WTC11 (cell line): ENCODE data around the gene DNAL4. TPM values are rescaled to one million over a fixed set of nuclear protein-coding genes. Genes with fewer than 3 reads are reported as not detected.

ENCODE experiments used
- ATAC-seq: fragments of 200-7000 bp; cut with Tn5 transposase; 2 replicates; pipeline ENCODE4 v1.10.0; 2021; ENCODE audit warnings: mild to moderate bottlenecking, moderate library complexity
- CTCF ChIA-PET: fragments of 300-600 bp; sonication (Branson Sonifier 250); formaldehyde crosslinking; loops from one replicate; lab custom pipeline; 2021; ENCODE audit warnings: antibody characterized with exemption; lab: Charles Lee
- POLR2A ChIA-PET: fragments of 350-600 bp; sonication (Branson Sonifier 250); formaldehyde crosslinking; loops from one replicate; lab custom pipeline; 2021; ENCODE audit warnings: antibody characterized with exemption; lab: Charles Lee
- DNase-seq: peaks from one replicate; pipeline ENCODE4 v3.0.0; 2021; ENCODE audit warnings: low spot score
- H3K27ac Mint-ChIP-seq: 2 replicates; pipeline ENCODE4 v1.8.0; 2021; ENCODE audit warnings: mixed read lengths
- H3K27me3 Mint-ChIP-seq: 2 replicates; pipeline ENCODE4 v1.8.0; 2021; ENCODE audit warnings: low read depth, mild to moderate bottlenecking, moderate library complexity, mixed read lengths
- H3K36me3 Mint-ChIP-seq: 2 replicates; pipeline ENCODE4 v1.8.0; 2021; ENCODE audit warnings: mixed read lengths
- H3K4me1 Mint-ChIP-seq: 2 replicates; pipeline ENCODE4 v1.8.0; 2022; ENCODE audit warnings: mixed read lengths
- H3K4me3 Mint-ChIP-seq: 2 replicates; pipeline ENCODE4 v1.8.0; 2021; ENCODE audit warnings: mild to moderate bottlenecking, moderate library complexity, mixed read lengths
- H3K9me3 Mint-ChIP-seq: 2 replicates; pipeline ENCODE4 v1.8.0; 2021; ENCODE audit warnings: mixed read lengths
- AFF4 ChIP-seq: sonication (generic); formaldehyde crosslinking; IDR thresholded peaks from 2 replicates; pipeline ENCODE4 v1.8.1; 2023; ENCODE audit warnings: mild to moderate bottlenecking, missing genetic modification reagents, borderline replicate concordance
- FOXP1 ChIP-seq: sonication (generic); formaldehyde crosslinking; IDR thresholded peaks from 2 replicates; pipeline ENCODE4 v1.8.0; 2022; ENCODE audit warnings: missing genetic modification reagents, mild to moderate bottlenecking, moderate library complexity, borderline replicate concordance
- HMGA2 ChIP-seq: fragments of 250-450 bp; sonication (Bioruptor Pico); IDR thresholded peaks from 2 replicates; pipeline ENCODE4 v1.4.0; 2021; ENCODE audit warnings: mild to moderate bottlenecking, moderate library complexity
- HMGXB4 ChIP-seq: sonication (generic); formaldehyde crosslinking; IDR thresholded peaks from 2 replicates; pipeline ENCODE4 v1.8.1; 2023; ENCODE audit warnings: mild to moderate bottlenecking, moderate library complexity, missing genetic modification reagents
- IRF2 ChIP-seq: sonication (generic); formaldehyde crosslinking; IDR thresholded peaks from 2 replicates; pipeline ENCODE4 v1.8.0; 2022; ENCODE audit warnings: low read depth, missing genetic modification reagents, borderline replicate concordance
- JAZF1 ChIP-seq: fragments of 250-450 bp; sonication (Bioruptor Pico); IDR thresholded peaks from 2 replicates; pipeline ENCODE4 v1.9.0; 2021; ENCODE audit warnings: moderate library complexity, mild to moderate bottlenecking, inconsistent platforms
- JUN ChIP-seq: sonication (generic); formaldehyde crosslinking; IDR thresholded peaks from 2 replicates; pipeline ENCODE4 v1.8.0; 2023; ENCODE audit warnings: mild to moderate bottlenecking, missing genetic modification reagents
- PRRX2 ChIP-seq: fragments of 250-450 bp; sonication (Bioruptor Pico); IDR thresholded peaks from 2 replicates; pipeline ENCODE4 v1.8.0; 2021; ENCODE audit warnings: mild to moderate bottlenecking
- RELA ChIP-seq: sonication (generic); formaldehyde crosslinking; IDR thresholded peaks from 2 replicates; pipeline ENCODE4 v1.8.1; 2022; ENCODE audit warnings: missing genetic modification reagents, mild to moderate bottlenecking, borderline replicate concordance
- STAT6 ChIP-seq: sonication (generic); formaldehyde crosslinking; conservative IDR thresholded peaks from 2 replicates; pipeline ENCODE4 v1.8.1; 2023; ENCODE audit warnings: mild to moderate bottlenecking, low read depth, missing genetic modification reagents, moderate library complexity
- ZMAT4 ChIP-seq: fragments of 250-450 bp; sonication (Bioruptor Pico); IDR thresholded peaks from 2 replicates; pipeline ENCODE4 v1.9.0; 2021; ENCODE audit warnings: mild to moderate bottlenecking
- ZNF671 ChIP-seq: fragments of 250-450 bp; sonication (Bioruptor Pico); IDR thresholded peaks from 2 replicates; pipeline ENCODE4 v1.8.0; 2021; ENCODE audit warnings: mild to moderate bottlenecking
- total RNA-seq: library from RNA; stranded (reverse); gene quantifications from 3 replicates; pipeline ENCODE4 v1.2.3, GENCODE V29; 2021
- TF ChIP-seq, protein P1 (sequence below): sonication (generic); formaldehyde crosslinking; IDR thresholded peaks from 2 replicates; pipeline ENCODE4 v1.8.0; 2022; ENCODE audit warnings: mild to moderate bottlenecking, missing genetic modification reagents
- TF ChIP-seq, protein P2 (sequence below): fragments of 250-450 bp; sonication (Bioruptor Pico); IDR thresholded peaks from 2 replicates; pipeline ENCODE4 v2.1.2; 2022; ENCODE audit warnings: mild to moderate bottlenecking, moderate library complexity

The DNAL4 gene
- total RNA-seq, 1 experiment from 2014 or later = 11.8 TPM

- CTCF ChIA-PET = interaction anchor here (2.0 to 2.5 kb wide), 2 partner anchors 27 to 28 kb away, joined by 9 to 15 read pairs; no protein-coding TSS in a partner anchor
- Mint-ChIP-seq H3K9me3 (no peaks in the 10 kb centered on the region), H3K4me3 (no peak overlapping the region), H3K4me1 (no peaks in the 10 kb centered on the region), H3K27ac (peak overlapping the region; percentile 41; the same call in 1 of the 2 replicates), H3K36me3 (peaks cover 25% of the 10 kb centered on the region), H3K27me3 (no peaks in the 10 kb centered on the region)
- TF ChIP-seq, protein P1, sequence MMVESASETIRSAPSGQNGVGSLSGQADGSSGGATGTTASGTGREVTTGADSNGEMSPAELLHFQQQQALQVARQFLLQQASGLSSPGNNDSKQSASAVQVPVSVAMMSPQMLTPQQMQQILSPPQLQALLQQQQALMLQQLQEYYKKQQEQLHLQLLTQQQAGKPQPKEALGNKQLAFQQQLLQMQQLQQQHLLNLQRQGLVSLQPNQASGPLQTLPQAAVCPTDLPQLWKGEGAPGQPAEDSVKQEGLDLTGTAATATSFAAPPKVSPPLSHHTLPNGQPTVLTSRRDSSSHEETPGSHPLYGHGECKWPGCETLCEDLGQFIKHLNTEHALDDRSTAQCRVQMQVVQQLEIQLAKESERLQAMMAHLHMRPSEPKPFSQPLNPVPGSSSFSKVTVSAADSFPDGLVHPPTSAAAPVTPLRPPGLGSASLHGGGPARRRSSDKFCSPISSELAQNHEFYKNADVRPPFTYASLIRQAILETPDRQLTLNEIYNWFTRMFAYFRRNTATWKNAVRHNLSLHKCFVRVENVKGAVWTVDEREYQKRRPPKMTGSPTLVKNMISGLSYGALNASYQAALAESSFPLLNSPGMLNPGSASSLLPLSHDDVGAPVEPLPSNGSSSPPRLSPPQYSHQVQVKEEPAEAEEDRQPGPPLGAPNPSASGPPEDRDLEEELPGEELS (CRISPR knock-in tag) = no peak
- TF ChIP-seq STAT6 (CRISPR knock-in tag) (no peak), IRF2 (CRISPR knock-in tag) (no peak), RELA (CRISPR knock-in tag) (no peak), JAZF1 (no peak), HMGA2 (CRISPR knock-in tag) (no peak), PRRX2 (CRISPR knock-in tag) (no peak), JUN (CRISPR knock-in tag) (no peak), ZMAT4 (CRISPR knock-in tag) (no peak), AFF4 (CRISPR knock-in tag) (no peak), FOXP1 (CRISPR knock-in tag) (no peak), HMGXB4 (CRISPR knock-in tag) (no peak), ZNF671 (CRISPR knock-in tag) (no peak)
- TF ChIP-seq, protein P2, sequence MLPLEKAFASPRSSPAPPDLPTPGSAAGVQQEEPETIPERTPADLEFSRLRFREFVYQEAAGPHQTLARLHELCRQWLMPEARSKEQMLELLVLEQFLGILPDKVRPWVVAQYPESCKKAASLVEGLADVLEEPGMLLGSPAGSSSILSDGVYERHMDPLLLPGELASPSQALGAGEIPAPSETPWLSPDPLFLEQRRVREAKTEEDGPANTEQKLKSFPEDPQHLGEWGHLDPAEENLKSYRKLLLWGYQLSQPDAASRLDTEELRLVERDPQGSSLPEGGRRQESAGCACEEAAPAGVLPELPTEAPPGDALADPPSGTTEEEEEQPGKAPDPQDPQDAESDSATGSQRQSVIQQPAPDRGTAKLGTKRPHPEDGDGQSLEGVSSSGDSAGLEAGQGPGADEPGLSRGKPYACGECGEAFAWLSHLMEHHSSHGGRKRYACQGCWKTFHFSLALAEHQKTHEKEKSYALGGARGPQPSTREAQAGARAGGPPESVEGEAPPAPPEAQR (CRISPR knock-in tag) = no peak
- no peak for ATAC-seq
- DNase-seq = no peak
- POLR2A ChIA-PET = interaction anchor here (1.3 kb wide), 1 partner anchor 8 kb away, joined by 3 read pairs; no protein-coding TSS in a partner anchor
Measured at GRCh38 chr22:38741576-38741975, 52.4 kb downstream of the DNAL4 start.
